Measurements from ENCODE around the gene RFX8.

Gene RFX8

DNA sequence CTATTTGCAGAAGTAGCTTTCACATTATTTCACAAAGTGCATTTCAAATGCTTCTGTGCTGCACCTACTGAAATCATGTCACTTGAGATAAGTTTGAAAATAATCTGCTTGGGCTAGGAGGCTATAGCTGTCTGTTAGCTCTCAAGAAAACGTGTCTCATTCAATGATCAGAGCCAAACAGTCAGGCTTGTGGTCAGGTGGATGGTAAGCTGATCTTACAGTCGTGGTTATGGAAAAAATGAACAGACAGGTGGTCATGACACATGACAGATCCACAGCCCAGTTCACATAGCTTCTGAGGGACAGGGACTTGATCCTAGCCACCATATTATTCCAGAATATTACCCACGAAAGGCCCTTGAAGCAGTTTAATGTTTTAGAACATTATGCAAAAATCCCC, 26.5 kb upstream of the RFX8 start:
- no peaks in the 10 kb centered on the region for H3K27me3 ChIP-seq (ENCODE audit: control insufficient read depth, insufficient read depth, low read length)
- no peaks in the 10 kb centered on the region for H3K36me3 ChIP-seq (ENCODE audit: control insufficient read depth, insufficient read depth, low read length)
- H3K9me3 ChIP-seq (ENCODE audit: control insufficient read depth, low read length), result no peaks in the 10 kb centered on the region
- H3K4me1 ChIP-seq, result no peaks in the 10 kb centered on the region
- H2AFZ ChIP-seq, result no peak overlapping the region
- no peak overlapping the region for H3K4me3 ChIP-seq (ENCODE audit: low read depth, low read length)
- TF ChIP-seq, protein P1, sequence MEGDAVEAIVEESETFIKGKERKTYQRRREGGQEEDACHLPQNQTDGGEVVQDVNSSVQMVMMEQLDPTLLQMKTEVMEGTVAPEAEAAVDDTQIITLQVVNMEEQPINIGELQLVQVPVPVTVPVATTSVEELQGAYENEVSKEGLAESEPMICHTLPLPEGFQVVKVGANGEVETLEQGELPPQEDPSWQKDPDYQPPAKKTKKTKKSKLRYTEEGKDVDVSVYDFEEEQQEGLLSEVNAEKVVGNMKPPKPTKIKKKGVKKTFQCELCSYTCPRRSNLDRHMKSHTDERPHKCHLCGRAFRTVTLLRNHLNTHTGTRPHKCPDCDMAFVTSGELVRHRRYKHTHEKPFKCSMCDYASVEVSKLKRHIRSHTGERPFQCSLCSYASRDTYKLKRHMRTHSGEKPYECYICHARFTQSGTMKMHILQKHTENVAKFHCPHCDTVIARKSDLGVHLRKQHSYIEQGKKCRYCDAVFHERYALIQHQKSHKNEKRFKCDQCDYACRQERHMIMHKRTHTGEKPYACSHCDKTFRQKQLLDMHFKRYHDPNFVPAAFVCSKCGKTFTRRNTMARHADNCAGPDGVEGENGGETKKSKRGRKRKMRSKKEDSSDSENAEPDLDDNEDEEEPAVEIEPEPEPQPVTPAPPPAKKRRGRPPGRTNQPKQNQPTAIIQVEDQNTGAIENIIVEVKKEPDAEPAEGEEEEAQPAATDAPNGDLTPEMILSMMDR (IDR thresholded peaks at IDR 0.05), result no peak
- H3K4me2 ChIP-seq (ENCODE audit: low read length), result no peak overlapping the region
- no peak overlapping the region for H3K9ac ChIP-seq
- H3K27ac ChIP-seq, result no peak overlapping the region
- no peaks in the 10 kb centered on the region for H3K79me2 ChIP-seq

DNA sequence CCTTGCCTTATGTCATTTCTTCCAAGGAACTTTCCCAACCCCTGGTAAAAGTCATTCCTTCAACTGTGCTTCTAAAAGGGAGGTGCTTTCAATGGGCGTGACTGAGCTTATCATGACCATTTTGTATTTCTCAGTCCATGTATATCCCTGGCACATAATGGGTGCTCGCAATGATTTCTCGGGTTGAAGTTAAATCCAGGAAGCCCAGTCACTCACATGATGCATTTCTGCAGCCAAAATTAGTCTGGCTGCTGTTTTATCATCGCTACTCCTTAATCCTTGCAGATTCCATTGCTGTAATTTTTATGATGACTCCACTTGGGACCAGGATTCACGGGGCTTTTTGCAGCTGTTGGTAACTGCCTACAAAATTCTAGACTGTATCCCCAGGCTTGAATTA, 25.9 kb upstream of the RFX8 start:
- Histone ChIP-seq H3K36me3 (ENCODE audit: control insufficient read depth, insufficient read depth, low read length) (no peaks in the 10 kb centered on the region), H3K27ac (no peak overlapping the region), H3K27me3 (ENCODE audit: control insufficient read depth, insufficient read depth, low read length) (no peaks in the 10 kb centered on the region), H3K9ac (no peak overlapping the region), H3K4me2 (ENCODE audit: low read length) (no peak overlapping the region), H3K9me3 (ENCODE audit: control insufficient read depth, low read length) (no peaks in the 10 kb centered on the region), H3K79me2 (no peaks in the 10 kb centered on the region), H3K4me1 (no peaks in the 10 kb centered on the region), H2AFZ (no peak overlapping the region), H3K4me3 (ENCODE audit: low read depth, low read length) (no peak overlapping the region)
- TF ChIP-seq, protein P1 (IDR thresholded peaks at IDR 0.05), result no peak

DNA sequence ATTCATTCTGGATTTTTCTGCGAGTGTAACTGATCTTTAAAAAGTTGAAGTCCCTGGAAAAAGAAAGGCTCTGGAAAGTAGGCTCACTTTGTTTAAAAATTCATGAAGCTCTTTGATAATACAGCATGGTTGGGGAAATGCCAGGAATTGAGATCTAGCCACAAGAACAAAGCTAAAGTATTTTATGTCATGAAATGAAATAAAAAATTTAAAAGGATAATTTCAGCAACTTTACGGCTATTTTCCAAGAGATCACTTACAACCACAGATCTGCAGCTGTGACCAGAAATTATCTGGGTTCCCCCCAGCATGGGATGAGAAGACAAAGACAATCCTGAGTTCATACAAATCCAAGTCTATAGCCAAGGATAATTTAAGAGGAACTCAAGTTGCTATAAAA, 25.3 kb upstream of the RFX8 start:
- H3K79me2 ChIP-seq, result no peaks in the 10 kb centered on the region
- H3K27ac ChIP-seq, result no peak overlapping the region
- no peak overlapping the region for H3K4me3 ChIP-seq (ENCODE audit: low read depth, low read length)
- H3K4me1 ChIP-seq, result no peaks in the 10 kb centered on the region
- TF ChIP-seq, protein P1 (IDR thresholded peaks at IDR 0.05), result no peak
- H3K4me2 ChIP-seq (ENCODE audit: low read length), result no peak overlapping the region
- H3K9ac ChIP-seq, result no peak overlapping the region
- H3K36me3 ChIP-seq (ENCODE audit: control insufficient read depth, insufficient read depth, low read length), result no peaks in the 10 kb centered on the region
- H2AFZ ChIP-seq, result no peak overlapping the region
- no peaks in the 10 kb centered on the region for H3K27me3 ChIP-seq (ENCODE audit: control insufficient read depth, insufficient read depth, low read length)
- H3K9me3 ChIP-seq (ENCODE audit: control insufficient read depth, low read length), result no peaks in the 10 kb centered on the region

DNA sequence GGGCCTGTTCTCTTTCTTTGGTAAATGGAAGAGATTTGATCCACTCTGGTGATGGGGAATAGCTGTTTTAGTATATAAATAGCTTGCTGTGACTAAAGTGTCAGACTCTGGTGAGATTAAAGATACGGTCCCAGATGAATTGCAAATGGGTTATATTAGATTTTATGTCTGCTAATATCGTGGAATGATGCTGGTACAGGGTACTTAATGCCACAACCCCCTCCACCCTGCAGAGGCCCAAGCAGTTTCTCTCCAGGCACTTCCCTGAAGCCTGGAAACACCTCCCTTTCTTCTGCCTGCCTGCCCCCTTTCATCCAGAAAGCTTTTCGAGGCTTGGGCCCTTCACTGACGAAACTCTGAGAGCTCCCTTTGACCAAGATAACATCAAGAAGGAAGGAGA, 21.4 kb upstream of the RFX8 start:
- no peak overlapping the region for H2AFZ ChIP-seq
- no peak overlapping the region for H3K4me2 ChIP-seq (ENCODE audit: low read length)
- no peaks in the 10 kb centered on the region for H3K36me3 ChIP-seq (ENCODE audit: control insufficient read depth, insufficient read depth, low read length)
- H3K4me1 ChIP-seq, result no peaks in the 10 kb centered on the region
- TF ChIP-seq, protein P1 (IDR thresholded peaks at IDR 0.05), result no peak
- no peaks in the 10 kb centered on the region for H3K9me3 ChIP-seq (ENCODE audit: control insufficient read depth, low read length)
- no peak overlapping the region for H3K4me3 ChIP-seq (ENCODE audit: low read depth, low read length)
- no peak overlapping the region for H3K9ac ChIP-seq
- H3K79me2 ChIP-seq, result no peaks in the 10 kb centered on the region
- H3K27me3 ChIP-seq (ENCODE audit: control insufficient read depth, insufficient read depth, low read length), result no peaks in the 10 kb centered on the region
- H3K27ac ChIP-seq, result no peak overlapping the region

DNA sequence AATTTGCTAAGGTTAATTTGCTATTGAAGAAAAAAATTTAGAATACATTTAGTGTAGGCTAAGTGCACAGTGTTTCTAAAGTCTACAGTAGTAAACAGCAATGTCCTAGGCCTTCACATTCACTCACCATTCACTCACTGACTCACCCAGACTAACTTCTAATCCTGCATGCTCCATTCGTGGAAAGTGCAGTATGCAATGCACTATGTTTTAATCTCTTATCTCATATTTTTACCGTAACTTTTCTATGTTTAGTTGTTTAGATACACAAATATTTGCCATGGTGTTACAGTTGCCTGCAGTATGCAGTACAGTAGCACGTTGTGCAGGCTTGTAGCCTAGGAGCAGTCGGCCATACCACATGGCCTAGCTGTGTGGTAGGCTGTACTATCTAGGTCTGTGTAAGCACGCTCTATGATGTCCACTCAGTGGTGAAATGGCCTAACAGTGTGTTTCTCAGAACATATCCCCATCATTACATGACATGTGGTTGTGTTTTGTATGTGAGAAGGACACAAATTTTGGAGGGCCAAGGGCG, 18.1 kb upstream of the RFX8 start:
- Histone ChIP-seq H3K4me2 (ENCODE audit: low read length) (no peak overlapping the region), H3K36me3 (ENCODE audit: control insufficient read depth, insufficient read depth, low read length) (no peaks in the 10 kb centered on the region), H3K9ac (no peak overlapping the region), H3K79me2 (no peaks in the 10 kb centered on the region), H3K4me1 (no peaks in the 10 kb centered on the region), H3K4me3 (ENCODE audit: low read depth, low read length) (no peak overlapping the region), H3K27me3 (ENCODE audit: control insufficient read depth, insufficient read depth, low read length) (no peaks in the 10 kb centered on the region), H3K9me3 (ENCODE audit: control insufficient read depth, low read length) (no peaks in the 10 kb centered on the region), H3K27ac (no peak overlapping the region), H2AFZ (no peak overlapping the region)
- TF ChIP-seq, protein P1 (IDR thresholded peaks at IDR 0.05), result no peak

Measured in parathyroid adenoma (tissue), 2 donors.